ENCODE results near the gene ANO8.

The ANO8 gene

GRCh38 chr19:17352608-17353280 is 18.1 kb upstream of the ANO8 start:
- TF ChIP-seq CTCF (conservative IDR thresholded peaks at IDR 0.05; ENCODE audit: low read depth, low read length) = no peak
- H3K4me3 ChIP-seq (ENCODE audit: low read length) = no peak overlapping the region
- DNase-seq (ENCODE audit: low read depth) = no peak

GRCh38 chr19:17351815-17352435 is 17.3 kb upstream of the ANO8 start:
- H3K4me3 ChIP-seq (ENCODE audit: low read length) = no peak overlapping the region
- DNase-seq (ENCODE audit: low read depth) = no peak
- TF ChIP-seq CTCF (conservative IDR thresholded peaks at IDR 0.05; ENCODE audit: low read depth, low read length) = no peak

- no peak for TF ChIP-seq CTCF (conservative IDR thresholded peaks at IDR 0.05; ENCODE audit: low read depth, low read length)
- peak overlapping the region; percentile 12 for H3K4me3 ChIP-seq (ENCODE audit: low read length)
- no peak for DNase-seq (ENCODE audit: low read depth)
Observed at GRCh38 chr19:17348700-17349099, 14.0 kb upstream of the ANO8 start.

- DNase-seq (ENCODE audit: low read depth) = no peak
- no peak for TF ChIP-seq CTCF (conservative IDR thresholded peaks at IDR 0.05; ENCODE audit: low read depth, low read length)
Observed at GRCh38 chr19:17347877-17348276, 13.2 kb upstream of the ANO8 start.

GRCh38 chr19:17347361-17347760 is 12.7 kb upstream of the ANO8 start:
- no peak for TF ChIP-seq CTCF (conservative IDR thresholded peaks at IDR 0.05; ENCODE audit: low read depth, low read length)

More at GRCh38 chr19:17347877-17348276, 13.2 kb upstream of the ANO8 start:
- H3K4me3 ChIP-seq (ENCODE audit: low read length) = no peak overlapping the region

GRCh38 chr19:17346109-17346671 is 11.5 kb upstream of the ANO8 start:
- no peak overlapping the region for H3K4me3 ChIP-seq (ENCODE audit: low read length)
- DNase-seq (ENCODE audit: low read depth) = no peak
- peak; percentile 86 for TF ChIP-seq CTCF (conservative IDR thresholded peaks at IDR 0.05; ENCODE audit: low read depth, low read length)

More at GRCh38 chr19:17347361-17347760, 12.7 kb upstream of the ANO8 start:
- no peak for DNase-seq (ENCODE audit: low read depth)
- no peak overlapping the region for H3K4me3 ChIP-seq (ENCODE audit: low read length)

GRCh38 chr19:17341845-17342244 is 7.2 kb upstream of the ANO8 start:
- TF ChIP-seq CTCF (conservative IDR thresholded peaks at IDR 0.05; ENCODE audit: low read depth, low read length) = no peak
- H3K4me3 ChIP-seq (ENCODE audit: low read length) = no peak overlapping the region
- DNase-seq (ENCODE audit: low read depth) = no peak
